Heart left ventricle (tissue), 13 donors: ENCODE data around the gene TEKT2.

ENCODE experiments used
- POLR2A ChIP-seq, 2 donors: fragments of 450-650 bp; IDR thresholded peaks; one replicate each; pipeline ENCODE4 v1.6.1; 2017; ENCODE audit warnings: antibody characterized with exemption in 2 of 2, mild to moderate bottlenecking in 2 of 2, moderate library complexity in 2 of 2
- TF ChIP-seq, protein P1 (sequence below), 12 donors: fragments of 200-600 bp; sonication (generic) in 4 of 12; IDR thresholded peaks; one replicate each; pipeline versions ENCODE4 v1.5.0 to v1.8.0; 2018 to 2022; ENCODE audit warnings: antibody characterized with exemption in 12 of 12, mild to moderate bottlenecking in 5 of 12
- donor health status: ischemic (EF 13 %, LVEDD 7.1; RV severe dilation, severe dysfunction).
- donor health status: DM: no; HTN: yes; CAD: no.
- donor health status: DM: no; HTN: no; CAD: no.
- donor health status: ischemic (EF 25% LVEDD 6.9; RV normal size, moderate dysfunction).
- donor health status: ischemic (EF 25% LVEDD 5.7; RV mildly dilated, moderate dysfunction).
- donor health status: ischemic (EF 35%, LVEDD 5.7; RV mildly dilated, moderate dysfunction).
- donor health status: nonischemic (EF 11% LVEDD 7.7; RV severe dilation, severe dysfunction).
- donor health status: DM: yes; HTN: yes; CAD: no.
- donor health status: PGD.
- donor health status: ischemic (EF 29% LVEDD 5.4; RV normal size, mild dysfunction).
- donor health status: nonischemic (EF 23%, LVEDD 6.1; RV moderate dilation, normal function).

DNA sequence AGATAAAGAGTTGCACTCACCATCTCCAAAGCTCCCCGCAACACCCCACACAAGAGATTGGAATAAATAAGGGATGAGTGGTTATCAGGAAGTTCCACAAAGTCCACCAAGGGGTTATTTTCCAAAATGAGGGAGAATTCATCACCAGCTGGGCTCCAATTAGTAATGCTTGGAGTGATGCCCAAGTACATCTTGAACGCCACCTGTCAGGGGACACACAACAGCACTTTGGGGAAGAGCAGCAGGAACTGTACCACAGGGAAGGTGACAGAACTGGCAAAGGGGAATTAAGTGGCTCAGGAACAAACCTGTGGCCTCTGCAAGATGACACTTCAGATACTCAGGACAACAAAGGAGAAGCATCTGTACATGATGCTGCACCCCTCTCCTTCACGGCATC, 53.9 kb downstream of the TEKT2 start:
- TF ChIP-seq POLR2A (IDR thresholded peaks at IDR 0.05), result no peak
- TF ChIP-seq, protein P1, sequence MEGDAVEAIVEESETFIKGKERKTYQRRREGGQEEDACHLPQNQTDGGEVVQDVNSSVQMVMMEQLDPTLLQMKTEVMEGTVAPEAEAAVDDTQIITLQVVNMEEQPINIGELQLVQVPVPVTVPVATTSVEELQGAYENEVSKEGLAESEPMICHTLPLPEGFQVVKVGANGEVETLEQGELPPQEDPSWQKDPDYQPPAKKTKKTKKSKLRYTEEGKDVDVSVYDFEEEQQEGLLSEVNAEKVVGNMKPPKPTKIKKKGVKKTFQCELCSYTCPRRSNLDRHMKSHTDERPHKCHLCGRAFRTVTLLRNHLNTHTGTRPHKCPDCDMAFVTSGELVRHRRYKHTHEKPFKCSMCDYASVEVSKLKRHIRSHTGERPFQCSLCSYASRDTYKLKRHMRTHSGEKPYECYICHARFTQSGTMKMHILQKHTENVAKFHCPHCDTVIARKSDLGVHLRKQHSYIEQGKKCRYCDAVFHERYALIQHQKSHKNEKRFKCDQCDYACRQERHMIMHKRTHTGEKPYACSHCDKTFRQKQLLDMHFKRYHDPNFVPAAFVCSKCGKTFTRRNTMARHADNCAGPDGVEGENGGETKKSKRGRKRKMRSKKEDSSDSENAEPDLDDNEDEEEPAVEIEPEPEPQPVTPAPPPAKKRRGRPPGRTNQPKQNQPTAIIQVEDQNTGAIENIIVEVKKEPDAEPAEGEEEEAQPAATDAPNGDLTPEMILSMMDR (IDR thresholded peaks at IDR 0.05), result no peak
